Ectodermal cell (in vitro differentiated cells): ENCODE measurements around the gene SBK2.

Source experiments
- H3K27ac ChIP-seq: 2 replicates; pipeline ENCODE4 v1.7.0; 2013; ENCODE audit warnings: mild to moderate bottlenecking, low read depth, low read length; ENCODE audit not compliant: insufficient read depth, poor library complexity, severe bottlenecking
- H3K27me3 ChIP-seq: 2 replicates; pipeline ENCODE4 v1.7.0; 2013; ENCODE audit warnings: mild to moderate bottlenecking, low read length; ENCODE audit not compliant: insufficient read depth, control insufficient read depth, poor library complexity, severe bottlenecking
- H3K36me3 ChIP-seq: one replicate; pipeline ENCODE4 v1.7.0; 2013; ENCODE audit warnings: low read length; ENCODE audit not compliant: control insufficient read depth, insufficient read depth
- H3K4me1 ChIP-seq: one replicate; pipeline ENCODE4 v1.7.0; 2013; ENCODE audit warnings: low read length; ENCODE audit not compliant: control insufficient read depth, insufficient read depth
- H3K4me3 ChIP-seq: 2 replicates; pipeline ENCODE4 v1.7.0; 2013; ENCODE audit warnings: low read depth, low read length, control low read depth; ENCODE audit not compliant: insufficient read depth
- H3K9me3 ChIP-seq: 2 replicates; pipeline ENCODE4 v1.7.0; 2013; ENCODE audit warnings: mild to moderate bottlenecking, low read length, moderate library complexity; ENCODE audit not compliant: control insufficient read depth
- WGBS, 2 experiments: methylation state at CpG; one replicate each; pipeline ENCODE4 v1.1.7; 2013; ENCODE audit warnings: missing lambda C conversion rate in 2 of 2; 5-methylcytosine and 5-hydroxymethylcytosine counted together

The SBK2 gene

DNA sequence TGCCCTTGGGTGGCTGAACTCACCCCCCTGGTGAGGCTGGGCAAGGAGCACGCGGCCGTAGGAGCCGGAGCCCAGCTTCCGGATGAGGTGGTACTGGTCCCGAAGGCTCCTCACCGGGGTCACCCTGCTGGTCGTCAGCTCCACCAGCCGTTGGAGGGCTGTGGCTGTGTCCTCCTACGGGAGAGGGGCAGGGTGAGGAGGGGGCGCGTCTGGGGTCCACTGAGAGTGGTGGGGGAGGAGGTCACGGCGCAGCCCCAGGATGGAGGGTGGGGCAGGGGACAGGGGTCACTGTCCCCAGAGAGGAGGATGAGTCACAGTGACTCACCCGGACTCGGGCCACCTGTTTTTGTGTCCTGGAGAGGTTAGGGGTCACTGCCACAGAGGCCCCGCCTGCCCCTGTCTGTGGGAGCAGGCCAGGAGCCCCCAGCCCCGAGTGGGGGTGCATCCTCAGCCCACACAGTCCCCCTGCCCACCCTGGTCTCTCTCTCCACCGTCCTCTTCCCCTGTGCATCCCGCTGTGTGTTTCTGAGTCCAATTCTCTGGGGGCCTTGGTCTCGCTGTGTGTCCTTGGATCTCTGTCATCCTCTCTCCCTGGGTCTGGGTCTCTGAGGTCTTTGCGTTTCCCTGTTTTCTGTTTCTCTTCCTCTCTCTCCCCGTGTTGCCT is 8.0 kb upstream of the SBK2 start:
- Histone ChIP-seq H3K4me3 (no peak overlapping the region), H3K27ac (no peak overlapping the region), H3K4me1 (peaks cover 35% of the 10 kb centered on the region), H3K9me3 (no peaks in the 10 kb centered on the region), H3K27me3 (no peaks in the 10 kb centered on the region), H3K36me3 (no peaks in the 10 kb centered on the region)
- WGBS, 2 experiments, result 82 to 85% methylated on average over 23 of the region's 23 CpGs

DNA sequence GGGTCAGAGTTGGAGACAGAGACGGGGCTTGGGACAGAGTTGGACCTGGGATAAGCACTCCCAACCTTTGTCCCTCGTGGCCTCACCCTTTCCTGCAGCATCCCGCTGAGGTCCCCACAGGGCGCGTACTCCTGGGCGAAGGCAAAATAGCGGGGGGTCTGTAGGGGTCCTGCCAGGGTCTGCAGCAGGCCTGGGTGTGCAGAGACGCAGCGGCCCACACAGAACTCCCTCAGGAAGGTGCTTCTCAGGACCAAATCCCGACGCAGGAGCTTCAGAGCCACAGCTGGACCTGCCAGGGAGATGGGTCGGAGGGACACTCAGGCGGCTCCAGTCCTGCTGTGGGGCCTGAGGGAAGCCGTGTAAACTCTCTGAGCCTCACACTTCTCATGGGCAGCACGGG is 7.1 kb upstream of the SBK2 start:
- Histone ChIP-seq H3K9me3 (no peaks in the 10 kb centered on the region), H3K4me1 (peaks cover 31% of the 10 kb centered on the region), H3K27ac (no peak overlapping the region), H3K4me3 (no peak overlapping the region), H3K36me3 (no peaks in the 10 kb centered on the region), H3K27me3 (no peaks in the 10 kb centered on the region)
- 90 to 91% methylated on average over 15 of the region's 15 CpGs for WGBS, 2 experiments

DNA sequence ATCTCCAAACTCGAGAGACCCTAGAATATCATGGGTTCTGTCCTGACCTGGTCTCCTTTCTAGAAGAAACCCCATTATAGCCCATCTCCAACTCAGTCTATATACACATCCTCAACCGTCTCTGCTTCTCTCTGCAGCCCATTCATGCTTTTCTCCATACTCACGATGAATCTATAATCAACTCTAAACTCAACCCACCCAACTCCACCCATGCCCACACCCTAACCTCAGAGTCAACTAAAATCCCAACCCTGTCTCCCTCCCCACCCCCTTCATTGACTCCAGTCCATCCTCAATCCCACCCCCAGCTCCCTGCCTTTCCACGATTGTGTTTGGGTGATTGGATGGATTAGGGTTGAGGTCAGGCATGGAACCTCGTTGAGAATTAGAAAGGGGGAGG is 6.6 kb upstream of the SBK2 start:
- WGBS, 2 experiments, result 85 to 87% methylated on average over 5 of the region's 5 CpGs
- Histone ChIP-seq H3K27me3 (no peaks in the 10 kb centered on the region), H3K4me3 (no peak overlapping the region), H3K9me3 (no peaks in the 10 kb centered on the region), H3K4me1 (peaks cover 31% of the 10 kb centered on the region), H3K36me3 (no peaks in the 10 kb centered on the region), H3K27ac (no peak overlapping the region)

DNA sequence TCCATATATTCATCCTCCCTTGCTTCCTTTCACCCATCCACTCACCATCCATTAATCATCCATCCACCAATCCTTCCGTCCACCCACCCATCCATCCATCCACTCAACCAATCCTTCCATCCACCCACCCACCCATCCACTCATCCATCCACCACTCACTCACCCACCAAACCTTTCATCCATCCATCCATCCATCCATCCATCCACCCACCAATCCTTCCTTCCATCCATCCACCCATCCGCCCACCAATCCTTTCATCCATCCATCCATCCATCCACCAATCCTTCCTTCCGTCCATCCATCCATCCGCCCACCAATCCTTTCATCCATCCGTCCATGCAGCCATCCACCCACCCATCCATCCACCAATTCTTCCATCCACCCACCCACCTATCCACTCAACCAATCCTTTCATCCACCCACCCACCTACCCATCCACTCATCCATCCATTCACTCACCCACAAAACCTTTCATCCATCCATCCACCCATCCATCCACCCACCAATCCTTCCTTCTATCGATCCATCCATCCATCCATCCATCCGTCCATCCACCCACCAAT is 5.4 kb upstream of the SBK2 start:
- Histone ChIP-seq H3K27ac (no peak overlapping the region), H3K4me3 (no peak overlapping the region), H3K9me3 (no peaks in the 10 kb centered on the region), H3K27me3 (no peaks in the 10 kb centered on the region), H3K36me3 (no peaks in the 10 kb centered on the region), H3K4me1 (peaks cover 27% of the 10 kb centered on the region)
- WGBS, 2 experiments, result 91 to 92% methylated on average over 7 of the region's 7 CpGs

DNA sequence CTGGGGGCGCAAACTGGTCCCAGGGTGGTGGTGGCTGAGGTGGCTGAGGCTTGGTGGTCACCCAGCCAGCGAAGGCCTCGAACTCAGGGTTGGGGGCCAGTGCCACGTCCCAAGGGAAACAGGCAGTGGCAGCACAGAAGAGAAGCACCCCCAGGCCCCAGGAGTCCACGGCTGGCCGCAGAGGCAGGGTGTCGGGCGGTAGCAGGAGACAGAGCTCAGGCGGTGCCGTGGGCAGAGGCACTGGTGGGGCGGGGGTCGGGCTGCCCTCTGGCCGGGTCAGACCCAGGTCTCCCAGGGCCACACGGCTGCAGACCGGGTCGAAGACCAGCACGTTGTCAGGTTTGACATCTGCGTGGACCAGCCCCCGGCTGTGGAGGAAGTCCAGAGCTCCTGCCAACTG is 4.2 kb upstream of the SBK2 start:
- WGBS, 2 experiments, result 91 to 92% methylated on average over 19 of the region's 19 CpGs
- Histone ChIP-seq H3K27ac (no peak overlapping the region), H3K4me1 (peaks cover 15% of the 10 kb centered on the region), H3K36me3 (no peaks in the 10 kb centered on the region), H3K9me3 (no peaks in the 10 kb centered on the region), H3K4me3 (no peak overlapping the region), H3K27me3 (no peaks in the 10 kb centered on the region)

DNA sequence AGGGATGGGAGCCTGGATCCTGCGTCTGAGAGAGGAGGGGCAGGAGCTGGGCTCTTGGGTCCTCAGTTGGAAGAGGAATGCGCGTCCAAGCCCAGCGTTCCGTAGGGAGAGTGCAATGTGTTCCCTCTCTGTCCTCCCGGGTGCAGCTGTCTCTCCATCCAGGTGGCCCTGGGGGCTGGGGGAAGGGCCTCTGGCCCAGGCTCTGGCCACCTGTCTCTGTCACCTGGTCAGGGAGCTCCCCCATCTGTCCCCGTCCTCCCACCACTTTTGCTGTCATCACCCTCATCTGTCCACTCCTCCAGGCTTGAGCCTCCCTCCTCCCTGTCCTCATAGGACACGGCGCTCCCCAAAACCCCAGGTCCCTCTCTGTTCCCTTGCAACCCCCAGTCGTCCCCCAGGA is 3.7 kb upstream of the SBK2 start:
- H3K4me1 ChIP-seq, result peaks cover 14% of the 10 kb centered on the region
- no peak overlapping the region for H3K4me3 ChIP-seq
- 75 to 78% methylated on average over 10 of the region's 10 CpGs for WGBS, 2 experiments
- H3K9me3 ChIP-seq, result no peaks in the 10 kb centered on the region
- no peak overlapping the region for H3K27ac ChIP-seq
- H3K36me3 ChIP-seq, result no peaks in the 10 kb centered on the region
- H3K27me3 ChIP-seq, result no peaks in the 10 kb centered on the region

DNA sequence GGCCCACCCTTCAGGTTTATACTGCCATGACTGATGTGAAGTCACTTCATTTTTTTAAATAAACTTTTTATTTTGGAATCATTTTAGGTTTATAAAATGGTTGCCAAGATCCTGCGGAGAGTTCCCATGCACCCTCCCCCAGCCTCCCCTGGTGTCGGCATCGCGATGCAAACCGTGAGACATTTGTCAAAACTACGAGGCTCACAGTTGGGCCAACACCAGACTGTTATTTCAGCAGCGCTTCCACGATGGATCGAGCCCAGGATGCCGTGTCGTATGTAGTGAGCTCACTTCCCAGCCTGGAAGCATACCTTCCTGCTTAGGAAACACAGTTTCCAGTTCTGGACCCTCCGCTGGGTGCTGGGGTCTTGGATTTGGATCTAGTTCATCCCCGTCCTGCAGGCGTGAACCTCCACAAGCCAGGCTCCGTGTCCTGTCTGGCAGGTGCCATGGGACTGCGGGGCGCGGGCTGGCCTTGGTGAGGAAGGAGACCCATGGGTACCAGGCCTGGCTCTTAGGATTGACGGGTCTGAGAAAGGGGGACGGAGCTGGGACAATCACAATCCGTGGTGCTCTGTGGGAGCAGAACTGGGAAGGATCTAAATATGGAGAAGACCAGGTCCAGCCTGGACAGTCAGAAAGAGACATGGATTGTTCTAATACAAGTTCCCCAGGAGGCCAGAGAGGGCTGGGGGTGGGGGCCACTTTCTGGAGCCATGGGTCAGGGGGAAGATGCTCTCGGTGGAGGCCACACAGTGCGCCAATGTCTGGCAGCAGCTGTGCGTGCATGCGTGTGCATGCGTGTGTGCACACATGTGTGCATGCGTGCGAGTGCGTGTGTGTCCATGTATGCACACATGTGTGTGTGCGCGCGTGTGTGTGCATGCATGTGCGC is 2.4 kb upstream of the SBK2 start:
- no peak overlapping the region for H3K4me3 ChIP-seq
- WGBS, 2 experiments, result 93 to 94% methylated on average over 33 of the region's 33 CpGs
- no peak overlapping the region for H3K27ac ChIP-seq

DNA sequence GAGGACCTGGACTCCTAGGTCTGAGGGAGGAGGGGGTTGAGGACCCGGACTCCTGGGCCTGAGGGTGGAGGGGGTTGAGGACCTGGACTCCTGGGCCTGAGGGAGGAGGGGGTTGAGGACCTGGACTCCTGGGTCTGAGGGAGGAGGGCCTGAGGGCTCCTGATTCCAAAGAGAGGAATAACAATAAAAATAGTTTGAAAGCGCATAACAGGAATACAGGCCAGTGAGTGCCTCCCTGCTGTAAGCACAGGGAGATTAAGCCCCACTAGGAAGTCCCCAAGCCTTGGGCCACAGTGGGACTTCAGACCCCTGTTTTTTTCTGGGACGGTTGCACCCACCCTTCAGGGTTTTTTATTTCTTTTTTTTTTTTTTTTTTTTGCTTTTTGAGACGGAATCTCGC is 1.2 kb upstream of the SBK2 start:
- Histone ChIP-seq H3K4me1 (peaks cover 7% of the 10 kb centered on the region), H3K27ac (no peak overlapping the region), H3K36me3 (no peaks in the 10 kb centered on the region), H3K9me3 (no peaks in the 10 kb centered on the region), H3K27me3 (no peaks in the 10 kb centered on the region), H3K4me3 (no peak overlapping the region)
- WGBS, 2 experiments, result 78 to 80% methylated on average over 5 of the region's 5 CpGs

More for the DNA sequence above, 2.4 kb upstream of the SBK2 start:
- Histone ChIP-seq H3K36me3 (no peaks in the 10 kb centered on the region), H3K27me3 (no peaks in the 10 kb centered on the region), H3K4me1 (peaks cover 7% of the 10 kb centered on the region), H3K9me3 (no peaks in the 10 kb centered on the region)

DNA sequence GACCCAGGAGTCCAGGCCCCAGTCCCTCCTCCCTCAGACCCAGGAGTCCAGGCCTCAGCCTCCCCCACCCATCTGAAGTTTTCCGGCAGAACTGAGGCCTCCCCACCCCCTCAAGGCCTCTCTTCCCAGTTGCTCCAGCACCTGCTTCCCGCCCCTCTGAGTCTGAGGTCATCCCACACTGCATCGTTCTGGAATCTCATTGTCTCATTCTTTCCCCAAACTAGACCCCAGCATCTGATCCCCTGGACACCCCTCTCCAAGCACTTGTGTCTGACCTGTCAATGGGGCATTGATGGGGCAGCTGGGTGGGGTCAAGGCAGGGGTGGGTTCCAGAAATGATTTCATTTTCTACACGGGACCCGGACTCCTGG is 793 bp upstream of the SBK2 start:
- WGBS, 2 experiments, result 43 to 47% methylated on average over 5 of the region's 5 CpGs
- H3K4me1 ChIP-seq, result peaks cover 7% of the 10 kb centered on the region
- no peaks in the 10 kb centered on the region for H3K27me3 ChIP-seq
- no peaks in the 10 kb centered on the region for H3K36me3 ChIP-seq
- no peaks in the 10 kb centered on the region for H3K9me3 ChIP-seq
- H3K27ac ChIP-seq, result no peak overlapping the region
- no peak overlapping the region for H3K4me3 ChIP-seq

DNA sequence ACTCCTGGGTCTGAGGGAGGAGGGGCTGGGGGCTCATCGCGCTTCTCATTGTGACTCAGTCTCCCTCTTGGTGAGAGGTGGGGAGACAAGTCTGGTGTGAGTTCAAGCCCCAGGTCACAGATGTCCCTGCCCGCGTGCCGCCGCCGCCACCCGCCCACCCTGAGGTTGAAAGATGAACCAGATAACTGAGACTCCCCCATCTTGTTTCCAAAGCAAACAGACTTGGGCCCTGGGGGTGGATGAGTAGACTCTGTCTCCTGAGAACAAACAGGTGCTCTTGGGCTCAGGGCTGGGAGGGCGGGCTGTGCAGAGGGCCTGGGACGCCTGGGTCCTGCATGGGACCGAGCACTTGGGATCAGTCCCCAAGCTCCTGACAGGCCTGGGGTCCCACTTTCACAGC is 567 bp downstream of the SBK2 start:
- no peak overlapping the region for H3K4me3 ChIP-seq
- no peaks in the 10 kb centered on the region for H3K27me3 ChIP-seq
- H3K36me3 ChIP-seq, result no peaks in the 10 kb centered on the region
- H3K4me1 ChIP-seq, result peaks cover 7% of the 10 kb centered on the region
- no peaks in the 10 kb centered on the region for H3K9me3 ChIP-seq
- H3K27ac ChIP-seq, result no peak overlapping the region
- WGBS, 2 experiments, result 94% methylated on average over 11 of the region's 11 CpGs
